Activated T-cell treated with anti-CD3 and anti-CD28 coated beads, Interleukin-2, amount 50 U/mL, for 24 hours (primary cell): ENCODE data around the gene TRAPPC8.
"Not testable (repeated sequence)": the region's sequence is repeated elsewhere in the genome, so short reads cannot be mapped to it uniquely, and the experiment has no call there.

Experiments used
- DNase-seq: peaks from one replicate; pipeline ENCODE4 v3.0.0-alpha.2; 2020
- H3K27ac Mint-ChIP-seq: 2 replicates; pipeline ENCODE4 v1.8.0; 2020; ENCODE audit warnings: mild to moderate bottlenecking, mixed read lengths
- H3K27me3 Mint-ChIP-seq: 2 replicates; pipeline ENCODE4 v1.8.0; 2020; ENCODE audit warnings: mixed read lengths
- H3K36me3 Mint-ChIP-seq: 2 replicates; pipeline ENCODE4 v1.8.0; 2020; ENCODE audit warnings: low read depth, mixed read lengths
- H3K4me1 Mint-ChIP-seq: 2 replicates; pipeline ENCODE4 v1.8.0; 2020; ENCODE audit warnings: low read depth, mixed read lengths
- H3K4me3 Mint-ChIP-seq: 2 replicates; pipeline ENCODE4 v1.8.0; 2020; ENCODE audit warnings: mild to moderate bottlenecking, moderate library complexity, mixed read lengths
- H3K9me3 Mint-ChIP-seq: 2 replicates; pipeline ENCODE4 v1.8.0; 2020; ENCODE audit warnings: mixed read lengths

The TRAPPC8 gene

GRCh38 chr18:31953699-31954098, 10.8 kb upstream of the TRAPPC8 start:
- H3K27ac Mint-ChIP-seq, H3K4me1 Mint-ChIP-seq: not testable (repeated sequence)

GRCh38 chr18:31952223-31952622, 9.3 kb upstream of the TRAPPC8 start:
- no peak overlapping the region for H3K27ac Mint-ChIP-seq
- no peaks in the 10 kb centered on the region for H3K9me3 Mint-ChIP-seq
- H3K4me3 Mint-ChIP-seq: no peak overlapping the region
- DNase-seq: no peak
- H3K4me1 Mint-ChIP-seq: peaks cover 2% of the 10 kb centered on the region
- H3K27me3 Mint-ChIP-seq: no peaks in the 10 kb centered on the region
- no peaks in the 10 kb centered on the region for H3K36me3 Mint-ChIP-seq

More at GRCh38 chr18:31953699-31954098, 10.8 kb upstream of the TRAPPC8 start:
- not testable (repeated sequence) for H3K4me3 Mint-ChIP-seq, H3K9me3 Mint-ChIP-seq, DNase-seq, H3K27me3 Mint-ChIP-seq, H3K36me3 Mint-ChIP-seq

- Mint-ChIP-seq H3K27me3 (no peaks in the 10 kb centered on the region), H3K4me3 (no peak overlapping the region), H3K36me3 (no peaks in the 10 kb centered on the region), H3K4me1 (peaks cover 4% of the 10 kb centered on the region), H3K27ac (no peak overlapping the region), H3K9me3 (no peaks in the 10 kb centered on the region)
- no peak for DNase-seq
These were observed 7.7 kb upstream of the TRAPPC8 start for GRCh38 chr18:31950583-31950982.

- H3K4me3 Mint-ChIP-seq: not testable (repeated sequence)
These were observed 5.4 kb upstream of the TRAPPC8 start for GRCh38 chr18:31948349-31948748.

GRCh38 chr18:31946305-31947046, 3.5 kb upstream of the TRAPPC8 start:
- Mint-ChIP-seq H3K4me1 (peaks cover 23% of the 10 kb centered on the region), H3K9me3 (no peaks in the 10 kb centered on the region), H3K4me3 (no peak overlapping the region), H3K36me3 (peaks cover 13% of the 10 kb centered on the region), H3K27ac (no peak overlapping the region), H3K27me3 (no peaks in the 10 kb centered on the region)
- no peak for DNase-seq

More at GRCh38 chr18:31948349-31948748, 5.4 kb upstream of the TRAPPC8 start:
- not testable (repeated sequence) for H3K36me3 Mint-ChIP-seq, H3K9me3 Mint-ChIP-seq, DNase-seq, H3K27me3 Mint-ChIP-seq, H3K27ac Mint-ChIP-seq
- H3K4me1 Mint-ChIP-seq: peaks cover 22% of the 10 kb centered on the region

- H3K36me3 Mint-ChIP-seq: peaks cover 23% of the 10 kb centered on the region
- H3K27ac Mint-ChIP-seq: peak overlapping the region; percentile 100
- H3K4me1 Mint-ChIP-seq: peaks cover 38% of the 10 kb centered on the region
- peak overlapping the region; percentile 100 for H3K4me3 Mint-ChIP-seq
- no peaks in the 10 kb centered on the region for H3K27me3 Mint-ChIP-seq
- H3K9me3 Mint-ChIP-seq: no peaks in the 10 kb centered on the region
- DNase-seq: no peak
These were observed 1.2 kb upstream of the TRAPPC8 start for GRCh38 chr18:31943878-31944816.

GRCh38 chr18:31942291-31942998, 483 bp downstream of the TRAPPC8 start:
- Mint-ChIP-seq H3K9me3 (no peaks in the 10 kb centered on the region), H3K36me3 (peaks cover 29% of the 10 kb centered on the region), H3K4me1 (peaks cover 50% of the 10 kb centered on the region), H3K27me3 (no peaks in the 10 kb centered on the region), H3K4me3 (peak overlapping the region; percentile 100), H3K27ac (peak overlapping the region; percentile 100)
- DNase-seq: no peak

GRCh38 chr18:31941010-31941809, 1.7 kb downstream of the TRAPPC8 start:
- Mint-ChIP-seq H3K27ac (peak overlapping the region; percentile 63), H3K9me3 (no peaks in the 10 kb centered on the region), H3K27me3 (no peaks in the 10 kb centered on the region), H3K4me1 (peaks cover 51% of the 10 kb centered on the region), H3K36me3 (peaks cover 35% of the 10 kb centered on the region), H3K4me3 (peak overlapping the region; percentile 100)
- DNase-seq: no peak

GRCh38 chr18:31934773-31935172, 8.2 kb downstream of the TRAPPC8 start:
- peaks cover 27% of the 10 kb centered on the region for H3K4me1 Mint-ChIP-seq
- H3K36me3 Mint-ChIP-seq: peaks cover 47% of the 10 kb centered on the region
- not testable (repeated sequence) for H3K27ac Mint-ChIP-seq

GRCh38 chr18:31931886-31932240, 11.1 kb downstream of the TRAPPC8 start:
- Mint-ChIP-seq H3K27ac (no peak overlapping the region), H3K4me3 (no peak overlapping the region), H3K36me3 (peaks cover 54% of the 10 kb centered on the region), H3K27me3 (no peaks in the 10 kb centered on the region), H3K9me3 (no peaks in the 10 kb centered on the region), H3K4me1 (peaks cover 13% of the 10 kb centered on the region)
- DNase-seq: no peak

More at GRCh38 chr18:31934773-31935172, 8.2 kb downstream of the TRAPPC8 start:
- not testable (repeated sequence) for H3K9me3 Mint-ChIP-seq, H3K27me3 Mint-ChIP-seq, DNase-seq, H3K4me3 Mint-ChIP-seq

- Mint-ChIP-seq H3K27ac (peak overlapping the region; percentile 6), H3K27me3 (no peaks in the 10 kb centered on the region), H3K4me3 (no peak overlapping the region), H3K36me3 (peaks cover 57% of the 10 kb centered on the region), H3K4me1 (peaks cover 19% of the 10 kb centered on the region), H3K9me3 (no peaks in the 10 kb centered on the region)
- no peak for DNase-seq
These were observed 11.6 kb downstream of the TRAPPC8 start for GRCh38 chr18:31931163-31931885.

- Mint-ChIP-seq H3K27me3 (no peaks in the 10 kb centered on the region), H3K9me3 (no peaks in the 10 kb centered on the region), H3K27ac (no peak overlapping the region), H3K4me3 (no peak overlapping the region), H3K36me3 (peaks cover 73% of the 10 kb centered on the region), H3K4me1 (peaks cover 27% of the 10 kb centered on the region)
- no peak for DNase-seq
These were observed 13.7 kb downstream of the TRAPPC8 start for GRCh38 chr18:31929273-31929672.

- H3K27me3 Mint-ChIP-seq, H3K9me3 Mint-ChIP-seq: not testable (repeated sequence)
These were observed 15.9 kb downstream of the TRAPPC8 start for GRCh38 chr18:31926988-31927387.

More at GRCh38 chr18:31926988-31927387, 15.9 kb downstream of the TRAPPC8 start:
- DNase-seq, H3K27ac Mint-ChIP-seq, H3K4me3 Mint-ChIP-seq: not testable (repeated sequence)
- Mint-ChIP-seq H3K36me3 (peaks cover 79% of the 10 kb centered on the region), H3K4me1 (peaks cover 26% of the 10 kb centered on the region)
